SU-DHL-6 (cell line): ENCODE results near the gene NSUN4.
"Not testable (repeated sequence)": the region's sequence is repeated elsewhere in the genome, so short reads cannot be mapped to it uniquely, and the experiment has no call there.

ENCODE experiments used
- CTCF ChIP-seq: fragments of 200-600 bp; sonication (generic); IDR thresholded peaks from one replicate; pipeline ENCODE4 v1.5.1; 2017; ENCODE audit warnings: antibody characterized with exemption, mild to moderate bottlenecking, low read length, moderate library complexity; ENCODE audit not compliant: insufficient read depth, poor library complexity, severe bottlenecking
- EZH2phosphoT487 ChIP-seq: fragments of 200-600 bp; sonication (generic), shearing (Covaris generic); conservative IDR thresholded peaks from 2 replicates; pipeline ENCODE4 v1.6.1; 2018; ENCODE audit warnings: mild to moderate bottlenecking, antibody characterized with exemption, low read length, moderate library complexity, mixed read lengths

GRCh38 chr1:46331786-46332540 lies 8.6 kb upstream of the NSUN4 start:
- TF ChIP-seq CTCF, EZH2phosphoT487: not testable (repeated sequence)
